C4-2B (cell line): ENCODE results near the gene MEA1.

Experiments
- ZFX ChIP-seq: fragments of 450-650 bp; IDR thresholded peaks from 2 replicates; pipeline ENCODE4 v1.6.1; 2017
- TF ChIP-seq, protein P1 (sequence below): fragments of 450-650 bp; conservative IDR thresholded peaks from 2 replicates; pipeline ENCODE4 v1.5.1; 2017; ENCODE audit warnings: mild to moderate bottlenecking

DNA sequence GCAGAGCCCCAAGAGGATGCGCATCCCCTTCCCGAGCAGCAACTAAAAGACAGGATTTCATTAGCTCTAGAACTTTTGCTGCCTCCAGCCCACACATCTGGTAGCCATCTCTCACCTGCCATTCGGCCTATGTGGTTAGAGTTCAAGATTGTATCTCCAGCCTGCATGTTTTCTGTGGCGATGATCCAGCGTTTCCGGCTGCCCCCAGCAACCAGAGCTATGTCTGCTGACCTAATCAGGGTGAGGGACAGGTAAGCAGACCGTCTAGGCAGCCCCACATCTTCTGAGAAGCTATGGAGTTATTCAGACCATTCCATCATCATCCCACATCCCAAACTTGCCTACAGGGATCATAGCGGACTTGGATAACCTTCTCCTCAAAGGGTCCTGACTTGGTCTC lies 42.2 kb upstream of the MEA1 start:
- TF ChIP-seq, protein P1, sequence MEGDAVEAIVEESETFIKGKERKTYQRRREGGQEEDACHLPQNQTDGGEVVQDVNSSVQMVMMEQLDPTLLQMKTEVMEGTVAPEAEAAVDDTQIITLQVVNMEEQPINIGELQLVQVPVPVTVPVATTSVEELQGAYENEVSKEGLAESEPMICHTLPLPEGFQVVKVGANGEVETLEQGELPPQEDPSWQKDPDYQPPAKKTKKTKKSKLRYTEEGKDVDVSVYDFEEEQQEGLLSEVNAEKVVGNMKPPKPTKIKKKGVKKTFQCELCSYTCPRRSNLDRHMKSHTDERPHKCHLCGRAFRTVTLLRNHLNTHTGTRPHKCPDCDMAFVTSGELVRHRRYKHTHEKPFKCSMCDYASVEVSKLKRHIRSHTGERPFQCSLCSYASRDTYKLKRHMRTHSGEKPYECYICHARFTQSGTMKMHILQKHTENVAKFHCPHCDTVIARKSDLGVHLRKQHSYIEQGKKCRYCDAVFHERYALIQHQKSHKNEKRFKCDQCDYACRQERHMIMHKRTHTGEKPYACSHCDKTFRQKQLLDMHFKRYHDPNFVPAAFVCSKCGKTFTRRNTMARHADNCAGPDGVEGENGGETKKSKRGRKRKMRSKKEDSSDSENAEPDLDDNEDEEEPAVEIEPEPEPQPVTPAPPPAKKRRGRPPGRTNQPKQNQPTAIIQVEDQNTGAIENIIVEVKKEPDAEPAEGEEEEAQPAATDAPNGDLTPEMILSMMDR = no peak
- no peak for TF ChIP-seq ZFX
